Measurements from ENCODE around the gene KIF6.

- TF ChIP-seq GATA2 (IDR thresholded peaks at IDR 0.05; ENCODE audit: low read depth, low read length) (no peak), GATA3 (IDR thresholded peaks at IDR 0.05; ENCODE audit: low read depth, low read length) (no peak)
These were observed 412.2 kb downstream of the KIF6 start for GRCh38 chr6:39312912-39313525.

All from SH-SY5Y (cell line).